Cardiac ventricle fibroblast (primary cell): ENCODE measurements around the gene ACKR1. TPM values are rescaled to one million over a fixed set of nuclear protein-coding genes. Genes with fewer than 3 reads are reported as not detected.

Experiments
- total RNA-seq: library from RNA; depleted of rRNA; stranded (reverse); fragments of >200 nt; gene quantifications from 2 replicates; pipeline ENCODE4 v1.2.3, GENCODE V29; 2015

ACKR1 gene, protein sequence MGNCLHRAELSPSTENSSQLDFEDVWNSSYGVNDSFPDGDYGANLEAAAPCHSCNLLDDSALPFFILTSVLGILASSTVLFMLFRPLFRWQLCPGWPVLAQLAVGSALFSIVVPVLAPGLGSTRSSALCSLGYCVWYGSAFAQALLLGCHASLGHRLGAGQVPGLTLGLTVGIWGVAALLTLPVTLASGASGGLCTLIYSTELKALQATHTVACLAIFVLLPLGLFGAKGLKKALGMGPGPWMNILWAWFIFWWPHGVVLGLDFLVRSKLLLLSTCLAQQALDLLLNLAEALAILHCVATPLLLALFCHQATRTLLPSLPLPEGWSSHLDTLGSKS
- total RNA-seq, result 7.6 and 11.0 TPM in 2 replicates

DNA sequence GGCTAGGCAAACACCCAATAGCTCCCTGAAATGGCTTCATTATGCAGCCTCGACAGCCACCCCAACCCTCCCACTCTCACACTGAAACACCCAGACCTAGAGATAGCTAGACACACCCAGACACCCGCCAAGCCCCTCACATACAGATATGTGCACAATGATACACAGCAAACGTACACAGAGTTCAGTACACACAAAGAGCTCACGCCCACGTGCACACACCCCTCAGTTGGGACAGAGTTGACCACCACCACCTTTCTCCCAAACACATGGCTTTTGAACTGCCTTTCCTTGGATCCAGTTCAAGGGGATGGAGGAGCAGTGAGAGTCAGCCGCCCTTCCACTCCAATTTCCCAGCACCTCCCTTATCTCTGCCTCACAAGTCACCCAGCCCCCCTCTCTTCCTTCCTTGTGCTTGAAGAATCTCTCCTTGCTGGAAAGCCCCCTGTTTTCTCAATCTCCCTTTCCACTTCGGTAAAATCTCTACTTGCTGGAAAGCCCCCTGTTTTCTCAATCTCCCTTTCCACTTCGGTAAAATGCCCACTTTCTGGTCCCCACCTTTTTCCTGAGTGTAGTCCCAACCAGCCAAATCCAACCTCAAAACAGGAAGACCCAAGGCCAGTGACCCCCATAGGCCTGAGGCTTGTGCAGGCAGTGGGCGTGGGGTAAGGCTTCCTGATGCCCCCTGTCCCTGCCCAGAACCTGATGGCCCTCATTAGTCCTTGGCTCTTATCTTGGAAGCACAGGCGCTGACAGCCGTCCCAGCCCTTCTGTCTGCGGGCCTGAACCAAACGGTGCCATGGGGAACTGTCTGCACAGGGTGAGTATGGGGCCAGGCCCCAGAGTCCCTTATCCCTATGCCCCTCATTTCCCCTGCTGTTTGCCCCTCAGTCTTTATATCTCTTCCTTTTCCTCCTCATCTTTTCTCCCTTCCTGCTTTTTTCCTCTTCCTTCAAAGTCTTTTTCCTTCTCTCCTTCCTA, at the start of gene ACKR1:
ACKR1 (plus strand) TSS at position 715 of the 981 bp plus-strand sequence; CDS start at position 800, 85 bp downstream.

DNA sequence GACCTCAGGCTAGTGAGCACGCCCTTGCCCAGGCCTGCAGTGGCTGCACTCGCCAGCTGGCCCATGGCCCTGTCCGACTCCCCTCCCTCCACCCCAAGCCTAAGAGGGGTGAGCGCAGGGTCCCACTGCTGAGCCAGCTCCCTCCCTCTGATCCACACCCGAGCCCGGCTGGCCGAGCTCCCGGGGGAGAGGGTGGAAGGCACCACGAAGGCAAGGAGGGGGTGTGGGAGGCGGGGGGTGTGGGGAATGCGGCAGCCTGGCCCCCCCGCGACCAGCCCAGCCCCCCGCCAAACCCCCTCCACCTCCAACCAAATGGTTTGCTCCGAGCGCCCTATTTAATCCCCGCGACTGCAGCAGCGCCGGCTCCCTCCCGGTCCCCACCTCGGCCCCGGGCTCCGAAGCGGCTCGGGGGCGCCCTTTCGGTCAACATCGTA, 33.4 kb upstream of the ACKR1 start, which contains the start of gene CADM3:
CADM3 (plus strand) TSS at position 362 of the 434 bp plus-strand sequence. CDS start 151 bp downstream, outside the sequence.

Other genes starting within 250 kb of the ACKR1 start
- 224 and 238 TPM in 2 replicates for gene IFI16, start 195.0 kb upstream of the ACKR1 start, total RNA-seq
- not detected in 2 replicates for gene AIM2, start 128.1 kb upstream of the ACKR1 start, total RNA-seq
- 185 and 186 TPM in 2 replicates for gene CADM3, start 33.3 kb upstream of the ACKR1 start, total RNA-seq
- not detected in 2 replicates for gene FCER1A, start 97.5 kb downstream of the ACKR1 start, total RNA-seq
- not detected in 2 replicates for gene OR10J4, start 227.3 kb downstream of the ACKR1 start, total RNA-seq
- not detected in 2 replicates for gene OR10J1, start 234.8 kb downstream of the ACKR1 start, total RNA-seq